GM19099 (cell line): ENCODE measurements around the gene PREX1.

Experiments used
- POLR2A ChIP-seq: IDR thresholded peaks from 3 replicates; pipeline ENCODE4 v1.6.1; 2011; ENCODE audit warnings: low read depth; ENCODE audit not compliant: insufficient read length; ENCODE audit errors: extremely low read depth

PREX1 gene

DNA sequence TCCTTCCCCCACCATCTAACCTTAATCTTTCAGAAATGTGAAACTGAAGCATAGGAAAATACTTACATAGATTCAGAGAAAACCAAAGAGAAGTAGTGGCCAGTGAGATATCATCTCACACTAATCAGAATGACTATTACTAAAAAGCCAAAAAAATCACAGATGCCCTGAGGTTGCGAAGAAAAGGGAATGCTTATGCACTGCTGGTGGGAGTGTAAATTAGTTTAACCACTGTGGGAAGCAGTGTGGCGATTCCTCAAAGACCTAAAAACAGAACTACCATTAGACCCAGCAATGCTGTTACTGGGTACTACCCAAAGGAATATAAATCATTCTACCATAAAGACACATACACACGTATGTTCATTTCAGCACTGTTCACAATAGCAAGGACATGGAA lies 9.2 kb upstream of the PREX1 start:
- TF ChIP-seq POLR2A = no peak

DNA sequence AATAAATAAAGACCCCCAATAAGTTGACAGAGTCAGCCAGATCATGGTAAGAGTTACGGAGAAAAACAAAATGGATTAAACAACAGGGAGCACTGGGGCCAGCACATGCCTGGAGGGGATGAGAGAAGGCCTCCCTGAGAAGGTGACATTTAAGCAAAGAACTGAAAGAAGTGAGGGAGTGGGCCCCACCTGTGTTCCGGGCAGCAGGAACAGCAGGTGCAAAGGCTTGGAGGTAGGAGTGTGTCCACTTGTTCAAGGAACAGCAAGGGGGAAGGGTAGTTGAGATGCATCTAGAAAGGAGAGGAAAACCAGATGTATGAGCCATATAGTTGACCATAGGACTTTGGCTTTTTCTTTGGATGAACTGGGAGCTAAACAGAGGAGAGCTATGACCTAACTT lies 7.6 kb upstream of the PREX1 start:
- no peak for TF ChIP-seq POLR2A

DNA sequence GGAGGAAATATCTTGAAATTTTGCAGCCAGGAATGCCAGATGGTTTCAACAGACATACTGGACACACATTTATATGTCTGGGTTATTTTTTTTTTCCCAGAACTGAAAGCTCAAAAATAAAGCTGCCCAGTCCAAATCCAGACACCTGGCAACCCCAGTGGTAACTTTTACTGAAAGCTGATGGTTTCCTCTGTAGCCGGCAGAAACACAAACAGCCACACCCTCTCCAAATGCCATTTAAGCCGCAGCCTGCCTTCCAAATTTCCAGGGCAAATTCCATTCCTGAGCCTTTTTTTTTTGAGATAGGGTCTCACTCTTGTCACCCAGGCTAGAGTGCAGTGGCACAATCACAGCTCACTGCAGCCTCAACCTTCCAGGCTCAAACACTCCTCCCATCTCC lies 6.5 kb upstream of the PREX1 start:
- TF ChIP-seq POLR2A = no peak

DNA sequence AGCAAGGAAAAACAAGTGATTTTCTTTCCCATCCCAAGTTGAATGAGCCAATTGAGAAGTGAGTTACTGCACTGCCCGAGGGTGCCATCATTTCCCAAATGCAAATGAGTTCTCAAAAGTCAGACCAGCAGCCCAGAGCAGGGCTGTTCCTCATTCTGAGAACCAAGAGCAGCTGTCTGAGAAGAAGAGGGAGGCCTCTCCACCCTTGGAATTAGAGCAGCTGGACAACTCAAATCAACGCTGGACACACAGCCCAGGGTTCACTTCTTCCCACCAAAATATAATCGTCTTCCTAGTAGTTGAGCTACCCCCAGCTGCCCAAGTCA lies 4.6 kb upstream of the PREX1 start:
- no peak for TF ChIP-seq POLR2A

DNA sequence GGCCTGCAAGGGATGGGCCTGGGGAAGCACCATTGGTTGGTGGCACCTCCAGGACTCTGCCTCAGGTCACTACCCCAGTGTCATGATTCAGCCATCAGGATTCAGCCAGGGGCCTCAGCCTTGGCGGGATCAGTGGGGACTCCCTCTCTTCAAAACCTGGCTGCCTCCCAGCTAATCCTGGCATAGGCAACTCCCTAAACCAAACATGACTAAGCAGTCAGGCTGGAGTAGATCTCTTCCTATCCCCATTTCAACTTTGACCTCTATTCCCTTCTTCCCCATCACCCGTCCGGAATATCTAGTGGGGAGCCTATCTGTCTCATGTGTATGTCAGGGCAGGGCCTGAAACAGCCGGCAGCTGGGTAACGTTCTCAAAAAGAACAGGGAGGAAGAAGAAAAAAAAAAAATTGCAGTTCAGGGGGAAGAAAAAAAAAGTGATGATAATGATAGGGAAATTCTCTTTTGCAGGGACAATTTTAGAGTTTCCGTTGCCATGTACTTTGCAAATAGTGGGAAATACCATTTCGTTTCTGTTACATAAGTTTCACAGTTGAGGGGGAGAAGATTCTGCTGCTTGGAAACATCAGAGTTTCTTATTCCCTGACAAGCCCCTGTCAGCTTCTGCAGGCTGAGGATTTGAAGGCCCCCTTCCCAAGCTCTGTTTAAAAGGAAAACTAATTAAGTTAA lies 4.1 kb upstream of the PREX1 start:
- TF ChIP-seq POLR2A = no peak

DNA sequence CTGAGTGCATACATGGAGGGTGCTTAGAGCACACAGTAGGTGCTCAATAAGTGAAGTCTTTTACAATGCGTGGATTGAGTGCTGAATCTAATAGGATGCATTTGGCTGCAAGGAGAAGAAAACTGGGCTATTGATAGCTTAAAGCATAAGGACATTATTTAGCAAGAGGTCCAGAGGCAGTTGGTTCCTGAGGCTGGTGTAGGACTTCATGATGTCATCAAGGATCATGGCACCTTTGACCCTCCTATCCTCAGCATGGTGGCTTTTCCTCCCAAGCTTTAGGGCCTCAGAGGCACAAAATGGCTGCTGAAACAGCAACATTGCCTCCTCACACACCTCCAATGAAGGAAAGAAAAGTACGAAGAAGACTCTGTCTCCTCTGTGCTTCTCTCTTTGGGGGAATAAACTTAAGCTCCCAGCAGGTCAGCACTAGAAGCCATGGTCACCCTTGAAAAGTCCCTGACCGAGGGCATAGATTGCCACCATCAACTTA lies 3.1 kb upstream of the PREX1 start:
- no peak for TF ChIP-seq POLR2A

DNA sequence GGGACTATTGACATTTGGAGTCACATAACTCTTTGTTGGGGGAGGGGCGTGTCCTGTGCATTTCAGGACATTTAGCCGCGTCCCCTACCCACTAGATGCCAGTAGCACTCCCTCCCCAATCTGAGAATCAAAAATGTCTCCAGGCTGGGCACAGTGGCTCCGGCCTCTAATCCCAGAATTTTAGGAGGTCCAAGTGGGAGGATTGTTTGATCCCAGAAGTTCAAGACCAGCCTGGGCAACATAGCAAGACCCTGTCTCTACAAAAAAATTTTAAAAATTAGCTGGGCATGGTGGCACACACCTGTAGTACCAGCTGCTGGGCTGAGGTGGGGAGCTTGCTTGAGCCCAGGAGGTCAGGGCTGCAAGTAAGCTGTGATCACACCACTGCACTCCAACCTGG lies 2.1 kb upstream of the PREX1 start:
- TF ChIP-seq POLR2A = no peak

DNA sequence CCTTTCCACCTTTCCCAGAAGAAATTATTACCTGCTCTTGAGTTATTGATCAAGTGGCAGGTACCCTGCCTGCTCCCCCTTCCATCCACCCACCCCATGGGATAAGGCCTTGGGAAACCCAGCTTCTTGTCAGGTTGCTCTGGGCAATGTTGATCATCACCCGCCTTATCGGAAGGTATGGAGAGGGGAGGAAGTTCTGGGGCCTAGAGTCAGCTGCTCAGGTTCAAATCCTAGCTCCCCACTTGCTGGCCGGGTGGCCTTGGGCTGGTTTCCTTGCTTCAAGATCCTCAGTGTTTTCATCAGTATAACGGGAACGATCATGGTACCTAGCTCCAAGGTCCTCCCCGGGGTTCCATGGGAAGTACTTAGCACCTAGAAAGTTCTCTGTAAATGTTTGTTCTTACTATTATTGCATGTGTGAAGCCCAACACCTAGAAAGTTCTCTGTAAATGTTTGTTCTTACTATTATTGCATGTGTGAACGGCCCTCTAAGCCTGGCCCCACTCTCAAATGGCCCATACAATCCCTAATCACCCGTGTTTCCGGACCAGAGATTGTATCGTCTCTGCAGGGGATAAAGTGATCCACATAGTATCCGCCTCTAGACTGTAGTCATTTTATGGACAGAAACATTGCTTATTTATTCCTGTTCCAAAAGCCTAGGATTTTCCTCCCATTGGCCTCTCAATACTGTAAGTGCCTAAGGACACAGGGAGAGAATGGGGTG lies 1.1 kb upstream of the PREX1 start:
- no peak for TF ChIP-seq POLR2A

DNA sequence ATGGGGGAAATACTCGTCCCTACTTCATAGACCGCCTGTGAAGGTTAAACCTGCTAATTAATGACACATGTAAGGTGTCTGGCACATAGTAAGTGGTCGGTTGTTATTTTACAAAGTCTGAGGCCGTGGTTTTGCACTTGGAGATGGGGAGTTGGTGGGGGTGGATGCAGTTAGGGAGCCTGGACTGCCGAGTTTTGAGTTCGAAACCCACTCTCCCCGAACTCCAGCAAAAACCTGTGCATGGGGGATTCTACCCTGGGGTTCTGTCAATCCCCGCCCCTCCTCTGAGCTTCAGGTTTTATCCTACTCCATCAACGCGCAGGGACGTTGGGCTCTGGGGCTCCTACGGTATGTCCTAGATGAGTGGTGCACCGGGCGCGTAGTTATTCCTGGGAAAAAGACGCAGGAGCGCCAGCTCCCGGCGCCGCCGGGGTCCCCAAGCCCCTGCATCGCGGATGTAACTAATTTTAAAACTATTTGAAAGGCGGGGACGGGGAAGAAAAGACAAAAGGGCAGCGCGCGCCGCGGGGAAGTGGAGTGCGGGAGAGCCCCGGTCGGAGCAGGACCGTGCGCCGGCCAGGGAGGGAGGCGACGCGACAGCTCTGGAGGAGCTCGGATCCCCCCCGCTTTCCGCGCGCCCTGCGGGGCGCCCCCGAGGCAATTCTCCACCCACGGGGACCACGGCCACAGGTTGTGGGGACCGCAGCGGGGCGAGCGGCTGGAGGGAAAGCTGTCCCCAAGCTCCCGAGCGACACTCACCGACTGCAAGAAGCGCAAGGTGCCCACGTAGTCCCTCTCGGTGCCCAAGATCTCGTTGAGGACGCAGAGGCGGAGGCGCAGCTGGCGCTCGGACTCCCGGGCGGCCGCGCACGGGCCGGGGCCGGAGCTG lies 672 bp downstream of the PREX1 start:
- TF ChIP-seq POLR2A = no peak

DNA sequence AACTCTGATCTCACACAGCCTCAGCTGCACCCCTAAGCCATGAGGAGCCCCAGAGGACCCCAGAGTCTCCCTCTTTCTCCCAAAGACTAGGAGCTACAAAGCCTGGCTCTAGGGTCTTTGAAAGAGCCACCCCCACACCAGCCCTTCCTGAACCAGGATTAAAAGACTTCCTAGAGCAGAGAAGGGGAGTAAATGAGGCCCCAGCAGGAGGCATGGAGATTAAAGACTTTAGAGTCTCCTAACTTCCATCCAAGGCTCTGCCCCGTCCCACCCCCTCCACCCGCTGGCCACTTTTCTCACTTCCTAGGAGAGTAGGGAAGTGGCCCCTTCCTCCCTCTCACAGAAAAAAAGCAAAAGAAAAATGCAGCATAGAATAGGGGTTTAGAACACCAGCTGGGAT lies 1.7 kb downstream of the PREX1 start:
- no peak for TF ChIP-seq POLR2A

DNA sequence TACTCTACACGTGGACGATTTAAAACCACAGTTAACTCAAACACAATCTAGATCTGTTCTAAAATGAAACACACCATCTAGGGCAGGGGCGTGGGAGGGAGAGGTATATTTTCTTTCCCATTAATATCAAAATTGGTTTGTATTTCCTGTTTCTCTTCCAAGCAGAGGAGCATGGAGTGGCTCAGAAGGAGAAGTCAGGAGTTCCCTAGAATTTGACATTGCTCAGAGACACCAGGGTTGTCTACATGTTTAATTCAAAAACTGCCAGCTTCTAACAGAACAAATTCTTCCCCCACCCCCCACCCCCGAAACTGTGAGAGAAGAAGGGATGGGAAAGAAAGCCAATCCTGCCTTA lies 2.3 kb downstream of the PREX1 start:
- no peak for TF ChIP-seq POLR2A

DNA sequence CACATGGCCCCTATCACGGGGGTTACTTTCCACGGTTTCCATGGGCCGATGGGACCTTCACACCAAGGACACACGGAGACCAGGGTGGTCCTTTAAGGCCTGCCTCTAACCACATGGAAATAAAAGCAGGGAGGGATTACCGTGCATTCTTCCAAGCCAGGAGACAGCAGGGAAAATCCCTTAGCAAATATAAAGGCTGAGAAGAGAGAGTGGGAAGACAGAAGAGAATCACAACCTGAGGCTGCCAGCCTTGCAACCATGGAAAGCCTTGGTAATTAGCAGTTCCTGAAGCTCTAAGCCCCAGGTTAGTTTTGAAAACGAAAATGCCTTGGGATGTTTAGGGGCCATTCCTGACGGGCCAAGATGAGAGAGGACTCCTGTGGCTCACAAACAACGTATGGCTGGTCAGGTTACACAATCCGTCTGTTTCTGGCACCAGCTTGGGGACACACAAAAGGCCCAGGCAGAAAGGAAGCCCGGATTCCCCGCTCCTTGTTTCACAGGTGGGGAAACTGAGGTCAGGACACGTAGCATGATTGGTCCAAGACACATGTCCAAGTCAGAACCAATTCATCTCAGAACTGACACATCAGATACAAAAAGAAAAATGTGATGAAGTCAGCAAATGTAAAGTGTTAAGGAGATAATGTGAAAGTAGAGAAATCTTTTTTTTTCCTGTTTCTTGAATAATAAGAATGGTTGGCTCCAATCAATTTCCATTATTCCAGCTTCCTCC lies 2.8 kb downstream of the PREX1 start:
- no peak for TF ChIP-seq POLR2A

DNA sequence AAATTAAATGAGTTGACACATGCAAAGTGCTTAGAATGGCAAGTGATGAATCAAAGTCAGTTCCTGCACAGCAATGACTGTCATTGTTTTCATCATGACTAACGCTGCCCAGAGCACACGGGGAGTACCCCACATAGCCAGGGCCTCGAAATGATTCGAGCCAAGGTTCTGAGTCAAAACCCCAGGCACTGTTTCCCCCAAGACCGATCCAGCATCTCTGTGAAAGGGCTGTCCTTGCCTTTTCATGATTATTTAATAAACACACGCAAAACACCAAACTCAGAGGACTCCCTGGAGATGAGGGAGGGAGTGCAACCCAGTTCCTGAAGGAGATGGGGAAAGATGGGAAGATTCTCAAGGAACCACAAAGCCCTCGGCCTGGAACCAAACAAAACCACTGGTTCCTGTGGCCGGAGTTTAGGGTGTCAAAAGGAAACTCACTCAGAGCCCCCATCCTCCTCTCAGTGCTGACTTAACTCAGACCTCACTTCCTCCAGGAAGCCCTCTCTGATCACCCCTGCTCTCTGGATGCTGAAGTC lies 3.8 kb downstream of the PREX1 start:
- no peak for TF ChIP-seq POLR2A

DNA sequence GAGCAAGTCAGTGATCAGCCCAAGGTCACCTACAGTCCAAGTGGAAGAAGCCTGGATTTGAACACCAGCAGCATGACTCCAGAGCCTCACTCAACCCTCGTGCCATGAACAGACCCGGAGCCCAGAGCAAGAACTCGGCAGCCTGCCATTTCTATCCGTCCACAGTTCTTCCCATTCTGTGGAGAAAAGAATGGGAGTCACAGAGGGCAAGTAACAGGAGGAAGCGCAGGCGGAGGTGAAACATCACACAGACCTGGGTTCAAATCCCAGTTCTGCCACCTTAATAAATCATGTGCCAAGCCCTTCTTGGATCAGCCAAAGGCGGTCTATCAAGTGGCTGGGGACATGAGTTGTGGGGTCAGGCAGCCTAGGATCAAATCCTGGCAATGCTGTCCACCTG lies 4.3 kb downstream of the PREX1 start:
- TF ChIP-seq POLR2A = no peak

DNA sequence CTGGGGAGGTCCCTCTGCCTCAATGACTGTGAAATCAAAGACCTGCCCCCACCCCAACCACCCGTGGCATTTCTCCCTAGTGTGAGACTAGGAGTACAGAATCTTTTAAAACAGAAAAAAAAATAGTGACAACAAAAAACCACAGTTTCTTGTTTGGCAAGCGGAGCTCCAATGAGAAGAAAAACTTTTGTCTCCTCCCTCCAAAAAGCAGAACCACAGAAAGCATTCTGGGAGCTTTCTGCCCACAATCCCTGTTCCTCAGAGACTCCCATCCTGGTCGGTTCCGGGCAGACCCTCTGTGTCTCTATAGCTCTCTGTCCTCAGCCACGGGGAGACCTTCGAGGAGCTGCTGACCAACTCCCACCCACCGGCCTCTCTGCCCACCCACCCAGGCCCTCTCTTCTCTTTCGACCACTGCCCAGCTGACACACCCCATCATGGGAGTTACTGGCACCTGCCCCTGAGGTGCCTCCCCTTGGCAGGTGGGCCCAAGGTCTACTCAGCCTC lies 4.9 kb downstream of the PREX1 start:
- TF ChIP-seq POLR2A = no peak

DNA sequence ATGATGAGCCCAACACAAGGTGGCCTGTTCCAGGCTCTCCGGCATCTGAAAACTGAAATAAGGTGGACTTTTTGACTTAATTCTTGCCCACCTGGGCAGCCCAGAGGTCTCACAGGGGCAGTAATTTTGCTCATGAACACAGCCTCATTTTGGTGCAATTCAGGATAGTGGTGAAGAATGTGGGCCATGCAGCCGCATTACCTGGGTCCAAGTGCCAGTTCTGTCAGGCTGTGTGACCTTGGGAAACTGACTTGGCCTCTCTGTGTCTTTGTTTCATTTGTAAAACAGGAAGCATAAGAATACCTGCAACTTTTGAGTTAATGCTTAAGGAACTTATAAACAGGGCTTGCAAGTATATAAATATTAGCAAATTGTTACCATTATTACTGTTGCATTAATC lies 5.6 kb downstream of the PREX1 start:
- no peak for TF ChIP-seq POLR2A
